SU-DHL-6 (cell line): Measurements from ENCODE around the gene AFAP1.

Experiments
- EZH2phosphoT487 ChIP-seq: fragments of 200-600 bp; sonication (generic), shearing (Covaris generic); conservative IDR thresholded peaks from 2 replicates; pipeline ENCODE4 v1.6.1; 2018; ENCODE audit warnings: mild to moderate bottlenecking, antibody characterized with exemption, low read length, moderate library complexity, mixed read lengths
- TF ChIP-seq, protein P1 (sequence below): fragments of 200-600 bp; sonication (generic); IDR thresholded peaks from one replicate; pipeline ENCODE4 v1.5.1; 2017; ENCODE audit warnings: antibody characterized with exemption, mild to moderate bottlenecking, low read length, moderate library complexity; ENCODE audit not compliant: insufficient read depth, poor library complexity, severe bottlenecking

GRCh38 chr4:7759635-7760034 lies 180.0 kb downstream of the AFAP1 start:
- TF ChIP-seq, protein P1, sequence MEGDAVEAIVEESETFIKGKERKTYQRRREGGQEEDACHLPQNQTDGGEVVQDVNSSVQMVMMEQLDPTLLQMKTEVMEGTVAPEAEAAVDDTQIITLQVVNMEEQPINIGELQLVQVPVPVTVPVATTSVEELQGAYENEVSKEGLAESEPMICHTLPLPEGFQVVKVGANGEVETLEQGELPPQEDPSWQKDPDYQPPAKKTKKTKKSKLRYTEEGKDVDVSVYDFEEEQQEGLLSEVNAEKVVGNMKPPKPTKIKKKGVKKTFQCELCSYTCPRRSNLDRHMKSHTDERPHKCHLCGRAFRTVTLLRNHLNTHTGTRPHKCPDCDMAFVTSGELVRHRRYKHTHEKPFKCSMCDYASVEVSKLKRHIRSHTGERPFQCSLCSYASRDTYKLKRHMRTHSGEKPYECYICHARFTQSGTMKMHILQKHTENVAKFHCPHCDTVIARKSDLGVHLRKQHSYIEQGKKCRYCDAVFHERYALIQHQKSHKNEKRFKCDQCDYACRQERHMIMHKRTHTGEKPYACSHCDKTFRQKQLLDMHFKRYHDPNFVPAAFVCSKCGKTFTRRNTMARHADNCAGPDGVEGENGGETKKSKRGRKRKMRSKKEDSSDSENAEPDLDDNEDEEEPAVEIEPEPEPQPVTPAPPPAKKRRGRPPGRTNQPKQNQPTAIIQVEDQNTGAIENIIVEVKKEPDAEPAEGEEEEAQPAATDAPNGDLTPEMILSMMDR, result no peak
- TF ChIP-seq EZH2phosphoT487, result no peak
